Testis (tissue), 3 donors: ENCODE data around the gene UBE3C. TPM values are rescaled to one million over a fixed set of nuclear protein-coding genes. Genes with fewer than 3 reads are reported as not detected.
"Not testable (repeated sequence)": the region's sequence is repeated elsewhere in the genome, so short reads cannot be mapped to it uniquely, and the experiment has no call there.

Experiments used
- DNase-seq: peaks from one replicate; pipeline ENCODE4 v3.0.0-alpha.2; 2019
- H3K27ac ChIP-seq, 2 donors: fragments of 200-600 bp; sonication (generic); one replicate each; pipeline ENCODE4 v1.5.1; 2019
- H3K27me3 ChIP-seq: fragments of 200-600 bp; sonication (generic); one replicate; pipeline ENCODE4 v1.5.1; 2019
- H3K36me3 ChIP-seq: fragments of 200-600 bp; sonication (generic); one replicate; pipeline ENCODE4 v1.5.1; 2017; ENCODE audit warnings: low read depth; ENCODE audit errors: missing control alignments
- H3K4me1 ChIP-seq: fragments of 200-600 bp; sonication (generic); one replicate; pipeline ENCODE4 v1.5.1; 2019
- H3K4me3 ChIP-seq, 2 donors: fragments of 200-600 bp; sonication (generic); one replicate each; pipeline ENCODE4 v1.5.1; 2017 to 2019
- H3K9me3 ChIP-seq: fragments of 200-600 bp; sonication (generic); one replicate; pipeline ENCODE4 v1.5.1; 2017
- POLR2A ChIP-seq: fragments of 450-650 bp; IDR thresholded peaks from one replicate; pipeline ENCODE4 v1.6.1; 2017; ENCODE audit warnings: antibody characterized with exemption, mild to moderate bottlenecking, moderate library complexity
- WGBS, 2 donors: methylation state at CpG; one replicate each; pipeline ENCODE4 v1.1.5; 2018; 5-methylcytosine and 5-hydroxymethylcytosine counted together
- intact Hi-C: fragments of 100-400 bp; cut with DNase I; formaldehyde crosslinking; loops from one replicate; pipeline ENCODE4 v1.15.1; 2023; ENCODE audit warnings: low total_unique reads
- polyA plus RNA-seq: library from polyadenylated mRNA; stranded (reverse); fragments of 350-450 nt; fragmentation: Illumina TruSeq; extraction: RNeasy Lipid Tissue Mini Kit (QIAGEN cat#74804); gene quantifications from one replicate; pipeline ENCODE4 v1.2.3, GENCODE V29; 2014; ENCODE audit warnings: low read depth, low replicate concordance; ENCODE audit not compliant: insufficient read depth
- total RNA-seq, 2 donors: library from RNA; depleted of rRNA; stranded (reverse); fragments of >200 nt; gene quantifications; one replicate each; pipeline ENCODE4 v1.2.3, GENCODE V29; 2016
- TF ChIP-seq, protein P1 (sequence below), 3 experiments: fragments of 450-650 bp in 2 of 3; fragments of 200-600 bp in 1 of 3; sonication (generic) in 1 of 3; IDR thresholded peaks; one replicate each; pipeline ENCODE4 v1.5.1; 2016 to 2019; ENCODE audit warnings: antibody characterized with exemption in 3 of 3, mild to moderate bottlenecking in 2 of 3, moderate library complexity in 1 of 3

UBE3C gene
- total and polyA plus RNA-seq, 3 donors from 2014 or later: 69.4 to 95.9 (median 86.0) TPM

DNA sequence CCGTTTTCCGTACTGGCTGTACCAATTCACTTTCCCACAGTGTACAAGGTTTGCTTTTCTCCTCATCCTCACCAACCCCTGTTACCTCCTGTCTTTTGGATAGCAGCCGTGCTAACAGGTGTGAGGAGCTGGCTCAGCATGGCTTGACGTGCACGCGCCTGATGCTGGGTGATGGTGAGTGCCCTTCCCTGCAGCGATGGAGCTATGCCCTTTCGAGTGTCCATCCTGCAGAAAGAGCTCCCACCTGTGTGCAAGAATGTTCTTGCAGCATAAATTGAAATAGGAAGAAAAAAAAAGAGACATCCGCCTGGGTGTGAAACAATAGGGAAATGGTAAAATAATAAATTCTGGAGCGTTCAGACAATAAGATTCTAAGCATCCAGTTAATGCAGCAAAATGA is 9.5 kb upstream of the UBE3C start:
- no peaks in the 10 kb centered on the region for H3K27me3 ChIP-seq
- H3K4me1 ChIP-seq: no peaks in the 10 kb centered on the region
- TF ChIP-seq, protein P1, sequence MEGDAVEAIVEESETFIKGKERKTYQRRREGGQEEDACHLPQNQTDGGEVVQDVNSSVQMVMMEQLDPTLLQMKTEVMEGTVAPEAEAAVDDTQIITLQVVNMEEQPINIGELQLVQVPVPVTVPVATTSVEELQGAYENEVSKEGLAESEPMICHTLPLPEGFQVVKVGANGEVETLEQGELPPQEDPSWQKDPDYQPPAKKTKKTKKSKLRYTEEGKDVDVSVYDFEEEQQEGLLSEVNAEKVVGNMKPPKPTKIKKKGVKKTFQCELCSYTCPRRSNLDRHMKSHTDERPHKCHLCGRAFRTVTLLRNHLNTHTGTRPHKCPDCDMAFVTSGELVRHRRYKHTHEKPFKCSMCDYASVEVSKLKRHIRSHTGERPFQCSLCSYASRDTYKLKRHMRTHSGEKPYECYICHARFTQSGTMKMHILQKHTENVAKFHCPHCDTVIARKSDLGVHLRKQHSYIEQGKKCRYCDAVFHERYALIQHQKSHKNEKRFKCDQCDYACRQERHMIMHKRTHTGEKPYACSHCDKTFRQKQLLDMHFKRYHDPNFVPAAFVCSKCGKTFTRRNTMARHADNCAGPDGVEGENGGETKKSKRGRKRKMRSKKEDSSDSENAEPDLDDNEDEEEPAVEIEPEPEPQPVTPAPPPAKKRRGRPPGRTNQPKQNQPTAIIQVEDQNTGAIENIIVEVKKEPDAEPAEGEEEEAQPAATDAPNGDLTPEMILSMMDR (IDR thresholded peaks at IDR 0.05): no peak
- TF ChIP-seq POLR2A: no peak
- no peak overlapping the region for H3K4me3 ChIP-seq
- H3K36me3 ChIP-seq: no peaks in the 10 kb centered on the region
- DNase-seq: no peak
- no peak overlapping the region for H3K27ac ChIP-seq
- intact Hi-C loops: no loop called here
- H3K9me3 ChIP-seq: no peaks in the 10 kb centered on the region
- WGBS, 2 donors: 85 to 90% methylated on average over 10 of the region's 10 CpGs

DNA sequence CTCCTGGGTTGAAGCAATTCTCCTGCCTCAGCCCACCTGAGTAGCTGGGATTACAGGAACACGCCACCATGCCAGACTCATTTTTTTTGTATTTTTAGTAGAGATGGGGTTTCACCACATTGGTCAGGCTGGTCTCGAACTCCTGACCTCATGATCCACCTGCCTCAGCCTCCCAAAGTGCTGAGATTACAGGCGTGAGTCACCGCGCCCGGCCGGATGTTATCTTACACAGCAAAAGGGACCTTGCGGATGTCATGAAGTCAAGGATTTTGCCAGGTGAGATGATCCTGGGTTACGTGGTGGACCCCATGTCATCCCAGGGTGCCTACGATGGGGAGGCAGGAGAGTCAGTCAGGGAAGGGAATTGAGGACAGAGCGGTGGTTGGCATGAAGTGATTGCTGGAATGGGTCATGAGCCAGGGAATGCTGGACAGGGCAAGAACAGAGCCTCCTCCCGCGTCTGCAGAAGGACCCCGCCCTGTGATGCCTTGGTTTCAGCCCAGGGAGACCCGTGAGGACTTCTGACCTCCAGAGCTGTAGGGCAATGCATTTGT is 8.7 kb upstream of the UBE3C start:
- Histone ChIP-seq H3K27ac (no peak overlapping the region), H3K27me3 (no peaks in the 10 kb centered on the region), H3K4me3 (no peak overlapping the region), H3K9me3 (no peaks in the 10 kb centered on the region), H3K4me1 (no peaks in the 10 kb centered on the region), H3K36me3 (no peaks in the 10 kb centered on the region)
- no peak for DNase-seq
- intact Hi-C loops: no loop called here
- TF ChIP-seq POLR2A: no peak
- TF ChIP-seq, protein P1 (IDR thresholded peaks at IDR 0.05): no peak
- WGBS, 2 donors: 82 to 84% methylated on average over 15 of the region's 15 CpGs

DNA sequence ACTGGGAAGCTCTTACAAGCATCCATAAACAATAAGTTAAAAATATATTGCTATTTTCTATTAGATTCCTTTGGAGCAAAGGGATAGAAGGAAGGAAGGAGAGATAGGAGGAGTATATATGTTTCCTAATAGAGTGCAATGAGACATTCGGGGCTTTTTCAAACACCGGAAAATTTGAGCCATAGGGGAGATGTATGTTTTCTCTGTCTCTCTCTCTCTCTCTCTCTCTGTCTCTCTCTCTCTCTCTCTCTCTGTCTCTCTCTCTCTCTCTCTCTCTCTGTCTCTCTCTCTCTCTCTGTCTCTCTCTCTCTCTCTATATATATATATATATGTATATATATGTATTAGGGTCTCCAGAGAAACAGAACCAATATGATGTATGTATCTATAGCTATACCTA is 7.9 kb upstream of the UBE3C start:
- H3K27ac ChIP-seq, H3K36me3 ChIP-seq, H3K4me1 ChIP-seq, DNase-seq, H3K9me3 ChIP-seq, H3K4me3 ChIP-seq, H3K27me3 ChIP-seq, intact Hi-C loops: not testable (repeated sequence)
- WGBS, 2 donors: 84 to 85% methylated on average over 2 of the region's 2 CpGs

DNA sequence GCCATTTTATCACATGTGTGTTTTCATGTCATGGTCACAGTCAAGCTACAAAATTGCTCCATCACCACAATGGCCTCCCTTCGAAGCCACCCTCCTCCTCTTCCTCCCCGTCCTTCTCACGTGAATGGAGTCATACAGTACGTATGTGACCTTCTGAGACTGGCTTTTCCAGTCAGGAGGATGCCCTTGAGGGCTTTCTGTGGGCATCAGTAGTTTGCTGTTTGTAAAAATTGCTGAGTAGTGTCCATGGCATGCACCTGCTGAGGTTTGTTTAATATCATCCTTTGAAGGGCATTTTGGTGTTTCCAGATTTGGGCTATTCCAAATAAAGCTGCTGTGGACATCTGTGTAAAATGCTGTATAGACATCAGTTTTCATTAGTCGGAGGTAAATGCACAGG is 5.9 kb upstream of the UBE3C start:
- no peak for DNase-seq
- 79 to 87% methylated on average over 5 of the region's 5 CpGs for WGBS, 2 donors
- Histone ChIP-seq H3K4me1 (no peaks in the 10 kb centered on the region), H3K36me3 (no peaks in the 10 kb centered on the region), H3K27me3 (no peaks in the 10 kb centered on the region), H3K4me3 (no peak overlapping the region), H3K27ac (no peak overlapping the region), H3K9me3 (no peaks in the 10 kb centered on the region)
- intact Hi-C loops: no loop called here
- TF ChIP-seq, protein P1 (IDR thresholded peaks at IDR 0.05): no peak
- TF ChIP-seq POLR2A: no peak

DNA sequence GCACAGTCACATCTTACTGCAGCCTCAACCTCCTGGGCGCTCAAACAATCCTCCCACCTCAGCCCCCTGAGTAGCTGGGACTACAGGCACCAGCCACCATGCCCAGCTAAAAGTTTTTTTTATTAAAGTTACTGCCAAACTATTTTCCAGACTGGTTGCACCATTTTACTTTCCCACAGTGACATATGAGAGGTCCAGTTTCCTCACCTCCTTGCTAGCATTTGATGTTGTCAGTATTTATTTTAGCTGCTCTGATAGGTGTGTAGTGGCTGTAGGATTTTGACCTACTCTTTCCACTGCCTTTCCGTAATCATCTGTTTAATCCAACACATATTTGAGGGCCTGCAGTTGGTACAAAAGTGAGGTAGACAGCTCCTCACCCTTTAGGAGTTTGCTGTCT is 5.4 kb upstream of the UBE3C start:
- 89 to 100% methylated on average over 2 of the region's 2 CpGs for WGBS, 2 donors
- DNase-seq: no peak
- Histone ChIP-seq H3K27me3 (no peaks in the 10 kb centered on the region), H3K4me1 (no peaks in the 10 kb centered on the region), H3K9me3 (no peaks in the 10 kb centered on the region), H3K36me3 (no peaks in the 10 kb centered on the region), H3K4me3 (no peak overlapping the region), H3K27ac (no peak overlapping the region)
- TF ChIP-seq, protein P1 (IDR thresholded peaks at IDR 0.05): no peak
- TF ChIP-seq POLR2A: no peak
- intact Hi-C loops: no loop called here
